ENCODE data around the gene PPFIBP2.

The PPFIBP2 gene

GRCh38 chr11:7611411-7611810, 97.6 kb downstream of the PPFIBP2 start:
- DNase-seq (ENCODE audit: low read depth) = no peak
- TF ChIP-seq, protein P1, sequence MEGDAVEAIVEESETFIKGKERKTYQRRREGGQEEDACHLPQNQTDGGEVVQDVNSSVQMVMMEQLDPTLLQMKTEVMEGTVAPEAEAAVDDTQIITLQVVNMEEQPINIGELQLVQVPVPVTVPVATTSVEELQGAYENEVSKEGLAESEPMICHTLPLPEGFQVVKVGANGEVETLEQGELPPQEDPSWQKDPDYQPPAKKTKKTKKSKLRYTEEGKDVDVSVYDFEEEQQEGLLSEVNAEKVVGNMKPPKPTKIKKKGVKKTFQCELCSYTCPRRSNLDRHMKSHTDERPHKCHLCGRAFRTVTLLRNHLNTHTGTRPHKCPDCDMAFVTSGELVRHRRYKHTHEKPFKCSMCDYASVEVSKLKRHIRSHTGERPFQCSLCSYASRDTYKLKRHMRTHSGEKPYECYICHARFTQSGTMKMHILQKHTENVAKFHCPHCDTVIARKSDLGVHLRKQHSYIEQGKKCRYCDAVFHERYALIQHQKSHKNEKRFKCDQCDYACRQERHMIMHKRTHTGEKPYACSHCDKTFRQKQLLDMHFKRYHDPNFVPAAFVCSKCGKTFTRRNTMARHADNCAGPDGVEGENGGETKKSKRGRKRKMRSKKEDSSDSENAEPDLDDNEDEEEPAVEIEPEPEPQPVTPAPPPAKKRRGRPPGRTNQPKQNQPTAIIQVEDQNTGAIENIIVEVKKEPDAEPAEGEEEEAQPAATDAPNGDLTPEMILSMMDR (IDR thresholded peaks at IDR 0.05; ENCODE audit: low read depth, low read length, missing control alignments) = no peak
- H3K4me3 ChIP-seq (ENCODE audit: low read depth, low read length) = no peak overlapping the region

- no peak for DNase-seq (ENCODE audit: low read depth)
- TF ChIP-seq, protein P1 (IDR thresholded peaks at IDR 0.05; ENCODE audit: low read depth, low read length, missing control alignments) = no peak
- H3K4me3 ChIP-seq (ENCODE audit: low read depth, low read length) = no peak overlapping the region
Measured at GRCh38 chr11:7612056-7612660, 98.4 kb downstream of the PPFIBP2 start.

DNA sequence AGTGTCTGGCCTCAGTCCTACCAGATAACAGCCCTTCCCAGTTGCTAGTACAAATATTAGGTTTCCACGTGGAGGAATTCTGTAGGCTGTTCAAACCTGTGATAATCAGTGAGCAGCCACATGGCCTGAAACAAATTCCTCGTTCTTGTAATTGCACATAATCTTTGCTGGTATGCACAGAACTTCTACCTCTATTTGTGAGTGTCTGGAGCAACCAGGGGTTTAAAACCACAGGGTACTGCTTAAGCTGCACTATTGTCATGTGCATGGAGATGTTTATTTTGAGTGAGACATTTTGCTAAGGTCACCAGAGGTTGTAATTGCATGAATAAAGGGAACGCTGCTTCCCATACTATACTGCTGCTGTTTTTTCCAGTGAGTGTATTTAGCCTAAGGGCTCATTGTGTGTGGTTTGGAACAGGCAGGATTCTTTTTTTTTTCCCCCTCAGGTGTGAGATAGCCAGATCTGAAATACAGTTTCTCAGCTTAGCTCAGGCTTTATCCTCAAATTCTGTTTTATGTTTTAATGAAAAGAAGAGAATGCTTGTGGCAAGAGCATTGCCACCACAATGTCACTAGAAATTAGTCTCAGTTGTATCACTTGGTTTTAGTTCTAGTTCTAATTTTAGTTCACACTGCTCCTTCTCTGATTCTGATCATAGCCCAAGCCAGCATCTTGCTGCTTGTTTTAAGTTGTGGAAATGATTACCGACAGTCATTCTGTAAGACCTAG, 99.0 kb downstream of the PPFIBP2 start:
- TF ChIP-seq, protein P1 (IDR thresholded peaks at IDR 0.05; ENCODE audit: low read depth, low read length, missing control alignments) = no peak
- no peak for DNase-seq (ENCODE audit: low read depth)
- no peak overlapping the region for H3K4me3 ChIP-seq (ENCODE audit: low read depth, low read length)

DNA sequence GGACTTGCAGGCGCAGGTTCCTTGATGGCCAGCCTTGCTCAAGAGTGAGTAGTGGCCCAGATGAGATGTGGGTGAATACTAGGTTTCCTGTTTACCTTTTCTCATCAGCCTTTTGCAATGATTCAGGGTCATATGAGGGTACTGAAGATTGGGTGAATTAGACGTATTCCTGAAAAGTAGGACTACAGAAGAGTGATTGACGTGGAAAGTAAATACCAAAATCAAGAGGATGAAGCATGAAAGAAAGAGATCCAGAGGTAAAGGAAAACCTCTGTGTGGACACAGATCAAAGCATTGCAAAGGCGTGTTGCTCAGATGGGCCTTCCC, 99.6 kb downstream of the PPFIBP2 start:
- no peak for DNase-seq (ENCODE audit: low read depth)
- TF ChIP-seq, protein P1 (IDR thresholded peaks at IDR 0.05; ENCODE audit: low read depth, low read length, missing control alignments) = no peak
- no peak overlapping the region for H3K4me3 ChIP-seq (ENCODE audit: low read depth, low read length)

DNA sequence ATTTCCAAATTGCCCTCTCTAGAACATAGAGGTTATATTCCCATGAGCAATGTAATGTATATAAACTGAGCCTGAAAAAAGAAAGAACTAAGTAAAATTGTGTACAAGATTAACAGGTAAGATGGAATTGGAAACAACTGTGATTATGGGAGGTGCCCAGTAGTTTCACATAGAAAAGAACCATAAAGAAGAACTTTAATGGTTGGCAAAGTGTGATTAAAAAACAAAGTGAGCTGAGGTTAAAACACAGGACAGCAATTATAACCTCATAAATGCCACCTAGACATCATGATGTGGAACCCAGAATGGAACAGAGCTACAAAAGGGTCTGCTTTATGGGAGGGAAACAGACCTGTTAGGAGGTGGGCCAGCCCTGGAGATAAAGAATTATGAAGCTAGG, 100.9 kb downstream of the PPFIBP2 start:
- H3K4me3 ChIP-seq (ENCODE audit: low read depth, low read length) = no peak overlapping the region
- TF ChIP-seq, protein P1 (IDR thresholded peaks at IDR 0.05; ENCODE audit: low read depth, low read length, missing control alignments) = no peak
- no peak for DNase-seq (ENCODE audit: low read depth)

- no peak overlapping the region for H3K4me3 ChIP-seq (ENCODE audit: low read depth, low read length)
- TF ChIP-seq, protein P1 (IDR thresholded peaks at IDR 0.05; ENCODE audit: low read depth, low read length, missing control alignments) = no peak
- no peak for DNase-seq (ENCODE audit: low read depth)
Measured at GRCh38 chr11:7617032-7617431, 103.2 kb downstream of the PPFIBP2 start.

DNA sequence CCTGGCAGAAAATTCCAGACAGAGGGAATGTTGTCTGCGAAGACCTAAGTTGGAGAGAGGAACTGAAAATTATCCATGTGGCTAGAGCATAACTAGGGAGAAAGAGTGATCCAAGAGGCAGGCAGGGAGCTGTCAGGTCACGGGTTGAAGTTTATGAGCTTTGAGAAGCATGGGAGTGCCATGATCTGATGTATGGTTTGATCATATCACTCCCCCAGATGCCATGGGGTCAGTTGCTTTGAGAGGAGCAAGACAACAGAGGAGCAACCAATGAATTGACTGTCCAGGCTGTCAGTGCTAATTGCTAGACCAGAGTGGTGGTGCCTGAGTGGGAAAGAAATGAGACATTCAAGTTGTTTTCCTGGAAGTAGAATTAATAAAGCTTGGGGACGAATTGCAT, 105.5 kb downstream of the PPFIBP2 start:
- no peak overlapping the region for H3K4me3 ChIP-seq (ENCODE audit: low read depth, low read length)
- DNase-seq (ENCODE audit: low read depth) = no peak
- TF ChIP-seq, protein P1 (IDR thresholded peaks at IDR 0.05; ENCODE audit: low read depth, low read length, missing control alignments) = no peak
